Measurements from ENCODE around the gene ASIC1.

- TF ChIP-seq CTCF (IDR thresholded peaks at IDR 0.05) (no peak), POLR2A (IDR thresholded peaks at IDR 0.05) (no peak)
Measured at GRCh38 chr12:50061946-50062686, 4.7 kb downstream of the ASIC1 start.
